ENCODE results near the gene DDX27. TPM values are rescaled to one million over a fixed set of nuclear protein-coding genes. Genes with fewer than 3 reads are reported as not detected.

The DDX27 gene
- total and polyA plus RNA-seq, 2 of the 8 experiments (the other 6 are each of a cell fraction or from before 2014, with no cell fraction given): 42.7 to 51.0 TPM

DNA sequence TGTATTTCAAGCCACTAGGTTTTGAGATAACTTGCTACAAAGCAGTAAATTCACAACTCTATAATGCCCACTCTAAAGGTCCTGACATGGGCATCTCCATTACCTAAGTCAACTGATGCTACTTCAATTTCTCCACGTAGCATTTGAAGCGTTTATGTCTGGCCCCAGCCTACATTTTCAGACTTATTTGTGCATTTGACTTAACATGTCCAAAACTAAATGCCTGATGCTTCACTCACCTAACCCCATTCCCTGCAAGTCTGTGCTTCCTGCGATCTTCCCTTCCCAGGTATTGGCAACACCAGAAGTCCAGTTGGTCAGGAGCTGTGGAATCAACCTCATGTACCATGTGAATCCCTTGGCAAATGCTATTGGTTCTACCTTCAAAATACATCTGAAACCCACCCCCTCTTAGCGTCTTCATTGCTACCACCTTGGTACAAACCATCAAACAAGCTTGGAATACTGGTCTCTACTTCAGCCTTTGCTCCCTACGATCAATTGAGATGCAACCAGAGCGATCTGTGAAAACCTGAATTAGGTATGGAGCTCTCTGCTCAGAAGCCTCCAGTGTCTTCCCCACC, 71.5 kb downstream of the DDX27 start:
- no peak for FAIRE-seq
- no peak overlapping the region for H2BK5ac ChIP-seq (ENCODE audit: low read depth, low read length)
- no peak overlapping the region for H3K4ac ChIP-seq (replicated peaks; ENCODE audit: insufficient read length, low read depth, low read length)
- ChIA-PET CTCF (ENCODE audit: partially characterized antibody) (interaction anchor here (0.7 to 3.2 kb wide), 4 partner anchors 9 to 30 kb away, joined by 3 to 26 read pairs (median 6); no protein-coding TSS in a partner anchor), POLR2A (ENCODE audit: partially characterized antibody) (interaction anchor here (1.4 to 18.5 kb wide), 5 partner anchors 11 to 44 kb away, joined by 4 to 1132 read pairs (median 8); partner anchors contain the start of gene ZNFX1)
- peaks cover 10 to 24% of the 10 kb centered on the region in 2 experiments for H3K79me2 ChIP-seq (ENCODE audit: control insufficient read depth in 1 of 2, insufficient read depth in 2 of 2, low read length in 2 of 2)
- H2AK5ac ChIP-seq (ENCODE audit: low read depth, low read length): no peak overlapping the region
- H4K8ac ChIP-seq (ENCODE audit: extremely low read depth, insufficient read depth, low read length): no peak overlapping the region
- H2BK20ac ChIP-seq (ENCODE audit: low read length): no peak overlapping the region
- no peak overlapping the region for H2AFZ ChIP-seq (ENCODE audit: low read length)
- H2BK15ac ChIP-seq (ENCODE audit: low read length): no peak overlapping the region
- H3K79me1 ChIP-seq (ENCODE audit: low read depth, low read length): no peaks in the 10 kb centered on the region; the same call in 1 of the 2 replicates
- H3K14ac ChIP-seq (ENCODE audit: insufficient read length): no peak overlapping the region
- peaks cover 33 to 58% (median 46%) of the 10 kb centered on the region in 4 experiments for H3K36me3 ChIP-seq (ENCODE audit: control insufficient read depth in 2 of 4, insufficient read depth in 4 of 4, low read length in 3 of 4)
- H3K23ac ChIP-seq (ENCODE audit: insufficient read length): no peak overlapping the region
- no peak overlapping the region for H3K9ac ChIP-seq (replicated peaks in 1 of 4; ENCODE audit: extremely low read depth in 1 of 4, low read depth in 3 of 4, low read length in 3 of 4)
- peak; percentile 15 to 60; a peak in 2 of 3 replicates for TF ChIP-seq POLR2A (IDR thresholded peaks at IDR 0.05; ENCODE audit: control extremely low read depth in 1 of 2, low read depth in 2 of 2, low read length in 2 of 2)
- no peak for TF ChIP-seq RXRA (IDR thresholded peaks at IDR 0.05; ENCODE audit: insufficient read depth, low read depth, low read length)
- 80% methylated on average over 6 of the region's 6 CpGs; no CpG with 5 or more reads in 1 of the 2 experiments for WGBS, 2 experiments (ENCODE audit: extremely low coverage in 1 of 2, insufficient coverage in 1 of 2, insufficient read length in 1 of 2, insufficient replicate concordance in 2 of 2, low coverage in 1 of 2, low lambda C conversion rate in 2 of 2, missing lambda C conversion rate in 1 of 2)
- H3K4me2 ChIP-seq (ENCODE audit: insufficient read depth in 1 of 2, low read depth in 2 of 2, low read length in 2 of 2): no peak overlapping the region
- DNase-seq (ENCODE audit: low read depth in 1 of 2, low spot score in 2 of 2): no peak
- no peaks in the 10 kb centered on the region for H3K23me2 ChIP-seq (ENCODE audit: low read depth, low read length)
- H3K27ac ChIP-seq (ENCODE audit: low read depth, low read length): 0 out of 2 replicates have a peak overlapping the region, but pooled peaks have one; percentile 16
- H3K56ac ChIP-seq (replicated peaks; ENCODE audit: insufficient read length, low read depth, low read length): no peak overlapping the region
- no peak overlapping the region for H4K91ac ChIP-seq (replicated peaks; ENCODE audit: insufficient read length, low read length)
- H4K5ac ChIP-seq (ENCODE audit: insufficient read length, low read depth, low read length): no peak overlapping the region
- no peak overlapping the region for H2BK120ac ChIP-seq (replicated peaks; ENCODE audit: low read depth, low read length)
- no peak overlapping the region for H3K4me3 ChIP-seq (ENCODE audit: extremely low read depth in 1 of 4, insufficient read depth in 2 of 4, low read depth in 3 of 4, low read length in 4 of 4)
- H3K18ac ChIP-seq (ENCODE audit: extremely low read depth, low read length): no peak overlapping the region
- peaks cover 17 to 24% of the 10 kb centered on the region in 2 experiments for H4K20me1 ChIP-seq (replicated peaks in 1 of 2; ENCODE audit: control insufficient read depth in 1 of 2, insufficient read depth in 2 of 2, low read length in 2 of 2)
- H3K9me3 ChIP-seq (ENCODE audit: insufficient read depth in 2 of 2, low read depth in 1 of 2, low read length in 1 of 2): no peaks in the 10 kb centered on the region
- no peak overlapping the region for H2BK12ac ChIP-seq (ENCODE audit: low read depth, low read length)
- H3K27me3 ChIP-seq (replicated peaks in 1 of 4; ENCODE audit: control insufficient read depth in 3 of 4, extremely low read depth in 1 of 4, insufficient read depth in 3 of 4, low read length in 3 of 4): no peaks in the 10 kb centered on the region
- H3K4me1 ChIP-seq (replicated peaks in 1 of 4; ENCODE audit: control insufficient read depth in 3 of 4, insufficient read depth in 4 of 4, low read length in 3 of 4): peaks cover 2 to 13% (median 4%) of the 10 kb centered on the region in 4 experiments; a peak in 5 of 7 replicates

Data from H1 (cell line).